Islet precursor cell (in vitro differentiated cells): Measurements from ENCODE around the gene FSIP1.

Source experiments
- DNase-seq: peaks from one replicate; pipeline ENCODE4 v3.0.0-alpha.2; 2018

The FSIP1 gene

GRCh38 chr15:39591141-39591895, 191.3 kb downstream of the FSIP1 start:
- DNase-seq, result no peak

- DNase-seq, result no peak
These were observed 192.6 kb downstream of the FSIP1 start for GRCh38 chr15:39589815-39590644.

GRCh38 chr15:39589193-39589814, 193.3 kb downstream of the FSIP1 start:
- DNase-seq, result no peak

- DNase-seq, result no peak
These were observed 194.0 kb downstream of the FSIP1 start for GRCh38 chr15:39588531-39589192.

- no peak for DNase-seq
These were observed 194.7 kb downstream of the FSIP1 start for GRCh38 chr15:39587731-39588530.

- no peak for DNase-seq
These were observed 195.4 kb downstream of the FSIP1 start for GRCh38 chr15:39587096-39587721.

GRCh38 chr15:39586387-39587095, 196.1 kb downstream of the FSIP1 start:
- no peak for DNase-seq

GRCh38 chr15:39585871-39586301, 196.8 kb downstream of the FSIP1 start:
- DNase-seq, result no peak

GRCh38 chr15:39585389-39585841, 197.2 kb downstream of the FSIP1 start:
- no peak for DNase-seq

- DNase-seq, result peak; percentile 31
These were observed 197.8 kb downstream of the FSIP1 start for GRCh38 chr15:39584662-39585388.

GRCh38 chr15:39584266-39584659, 198.4 kb downstream of the FSIP1 start:
- DNase-seq, result no peak

- peak; percentile 65 for DNase-seq
These were observed 198.9 kb downstream of the FSIP1 start for GRCh38 chr15:39583596-39584265.

GRCh38 chr15:39582977-39583595, 199.6 kb downstream of the FSIP1 start:
- DNase-seq, result no peak

- DNase-seq, result no peak
These were observed 200.2 kb downstream of the FSIP1 start for GRCh38 chr15:39582286-39582976.

- peak; percentile 79 for DNase-seq
These were observed 200.8 kb downstream of the FSIP1 start for GRCh38 chr15:39581793-39582285.

GRCh38 chr15:39581242-39581792, 201.3 kb downstream of the FSIP1 start:
- DNase-seq, result no peak

- peak; percentile 99 for DNase-seq
These were observed 202.0 kb downstream of the FSIP1 start, which contains the start of gene THBS1 for GRCh38 chr15:39580485-39581241. TSS of gene THBS1 (plus strand) at chr15:39581079. CDS start at chr15:39581858, 779 bp downstream.
